ENCODE measurements around the gene ZNF333.

GRCh38 chr19:14722127-14722526 lies 32.3 kb downstream of the ZNF333 start:
- no peak for TF ChIP-seq CTCF (IDR thresholded peaks at IDR 0.05)
- TF ChIP-seq POLR2A (IDR thresholded peaks at IDR 0.05): no peak

Measured in uterus (tissue), 2 donors.